Stimulated activated CD8-positive, alpha-beta memory T cell treated with anti-CD3 and anti-CD28 coated beads, Interleukin-7, amount 100 ng/mL, for 24 hours (primary cell): Measurements from ENCODE around the gene PCDHGA12.

Experiments used
- DNase-seq: peaks from one replicate; pipeline ENCODE4 v3.0.0-alpha.2; 2020; ENCODE audit warnings: low read depth

The PCDHGA12 gene

GRCh38 chr5:141439411-141440141, 9.3 kb downstream of the PCDHGA12 start:
- DNase-seq: no peak

GRCh38 chr5:141440341-141440740, 10.0 kb downstream of the PCDHGA12 start:
- no peak for DNase-seq

DNA sequence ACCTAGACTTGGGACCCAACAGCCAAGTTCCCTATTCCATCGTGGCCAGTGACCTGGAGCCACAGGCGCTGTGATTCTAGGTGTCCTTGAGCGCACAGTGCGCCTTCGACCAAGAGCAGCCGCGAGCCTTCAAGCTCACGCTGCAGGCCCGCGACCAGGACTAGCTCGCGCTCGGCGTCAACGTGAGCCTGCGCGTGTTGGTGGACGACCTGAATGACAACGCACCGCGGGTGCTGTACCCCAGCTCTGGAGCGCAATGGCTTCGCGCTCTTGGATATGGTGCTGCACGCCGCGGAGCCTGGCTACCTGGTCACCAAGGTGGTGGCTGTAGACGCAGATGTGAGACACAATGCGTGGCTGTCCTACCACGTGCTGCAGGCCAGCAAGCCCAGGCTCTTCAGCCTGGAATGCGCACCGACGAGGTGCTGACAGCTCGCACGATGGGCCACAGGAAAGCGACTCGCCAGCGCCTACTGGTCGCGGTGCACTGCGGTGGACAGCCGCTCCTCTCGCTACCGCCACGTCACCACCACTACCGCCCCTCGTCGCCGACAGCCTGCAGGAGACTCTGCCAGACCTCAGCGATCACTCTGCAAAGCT, 11.4 kb downstream of the PCDHGA12 start:
- no peak for DNase-seq

GRCh38 chr5:141465351-141465750, 35.0 kb downstream of the PCDHGA12 start:
- no peak for DNase-seq

DNA sequence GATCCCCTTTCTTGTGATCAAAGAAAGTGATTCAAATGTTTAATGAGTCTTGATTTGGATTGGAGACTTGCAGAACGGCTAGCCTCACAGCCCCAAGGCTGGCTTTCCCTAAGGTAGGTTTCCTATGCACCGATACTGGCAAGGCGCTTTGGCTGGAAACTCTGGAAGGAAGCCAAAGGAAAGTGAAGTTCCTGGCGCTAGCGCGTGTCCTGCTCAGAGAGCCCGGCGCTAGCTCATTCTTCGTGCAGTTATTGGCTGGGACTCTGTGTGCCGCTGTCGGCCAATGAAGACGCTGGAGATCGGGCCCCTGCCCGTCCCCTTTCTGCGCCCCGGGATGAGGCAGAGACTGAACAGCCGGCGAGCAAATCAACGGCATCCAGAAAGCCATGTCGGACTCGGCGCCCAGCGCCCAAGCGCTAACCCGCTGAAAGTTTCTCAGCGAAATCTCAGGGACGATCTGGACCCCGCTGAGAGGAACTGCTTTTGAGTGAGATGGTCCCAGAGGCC, 45.4 kb downstream of the PCDHGA12 start, which contains the start of gene PCDHGC3:
Gene PCDHGC3 (plus strand): TSS at position 342 of the 507 bp plus-strand sequence. CDS start 151 bp downstream, at position 493.
- no peak for DNase-seq

DNA sequence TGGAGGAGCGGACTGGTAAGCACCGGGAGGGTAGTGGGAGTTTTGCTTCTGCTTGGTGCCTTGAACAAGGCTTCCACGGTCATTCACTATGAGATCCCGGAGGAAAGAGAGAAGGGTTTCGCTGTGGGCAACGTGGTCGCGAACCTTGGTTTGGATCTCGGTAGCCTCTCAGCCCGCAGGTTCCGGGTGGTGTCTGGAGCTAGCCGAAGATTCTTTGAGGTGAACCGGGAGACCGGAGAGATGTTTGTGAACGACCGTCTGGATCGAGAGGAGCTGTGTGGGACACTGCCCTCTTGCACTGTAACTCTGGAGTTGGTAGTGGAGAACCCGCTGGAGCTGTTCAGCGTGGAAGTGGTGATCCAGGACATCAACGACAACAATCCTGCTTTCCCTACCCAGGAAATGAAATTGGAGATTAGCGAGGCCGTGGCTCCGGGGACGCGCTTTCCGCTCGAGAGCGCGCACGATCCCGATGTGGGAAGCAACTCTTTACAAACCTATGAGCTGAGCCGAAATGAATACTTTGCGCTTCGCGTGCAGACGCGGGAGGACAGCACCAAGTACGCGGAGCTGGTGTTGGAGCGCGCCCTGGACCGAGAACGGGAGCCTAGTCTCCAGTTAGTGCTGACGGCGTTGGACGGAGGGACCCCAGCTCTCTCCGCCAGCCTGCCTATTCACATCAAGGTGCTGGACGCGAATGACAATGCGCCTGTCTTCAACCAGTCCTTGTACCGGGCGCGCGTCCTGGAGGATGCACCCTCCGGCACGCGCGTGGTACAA, 46.0 kb downstream of the PCDHGA12 start:
- DNase-seq: no peak

DNA sequence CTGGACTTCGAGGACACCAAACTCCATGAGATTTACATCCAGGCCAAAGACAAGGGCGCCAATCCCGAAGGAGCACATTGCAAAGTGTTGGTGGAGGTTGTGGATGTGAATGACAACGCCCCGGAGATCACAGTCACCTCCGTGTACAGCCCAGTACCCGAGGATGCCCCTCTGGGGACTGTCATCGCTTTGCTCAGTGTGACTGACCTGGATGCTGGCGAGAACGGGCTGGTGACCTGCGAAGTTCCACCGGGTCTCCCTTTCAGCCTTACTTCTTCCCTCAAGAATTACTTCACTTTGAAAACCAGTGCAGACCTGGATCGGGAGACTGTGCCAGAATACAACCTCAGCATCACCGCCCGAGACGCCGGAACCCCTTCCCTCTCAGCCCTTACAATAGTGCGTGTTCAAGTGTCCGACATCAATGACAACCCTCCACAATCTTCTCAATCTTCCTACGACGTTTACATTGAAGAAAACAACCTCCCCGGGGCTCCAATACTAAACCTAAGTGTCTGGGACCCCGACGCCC, 46.8 kb downstream of the PCDHGA12 start:
- no peak for DNase-seq

DNA sequence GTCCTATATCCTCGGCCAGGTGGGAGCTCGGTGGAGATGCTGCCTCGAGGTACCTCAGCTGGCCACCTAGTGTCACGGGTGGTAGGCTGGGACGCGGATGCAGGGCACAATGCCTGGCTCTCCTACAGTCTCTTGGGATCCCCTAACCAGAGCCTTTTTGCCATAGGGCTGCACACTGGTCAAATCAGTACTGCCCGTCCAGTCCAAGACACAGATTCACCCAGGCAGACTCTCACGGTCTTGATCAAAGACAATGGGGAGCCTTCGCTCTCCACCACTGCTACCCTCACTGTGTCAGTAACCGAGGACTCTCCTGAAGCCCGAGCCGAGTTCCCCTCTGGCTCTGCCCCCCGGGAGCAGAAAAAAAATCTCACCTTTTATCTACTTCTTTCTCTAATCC, 47.5 kb downstream of the PCDHGA12 start:
- DNase-seq: no peak

- DNase-seq: no peak
These were observed 48.1 kb downstream of the PCDHGA12 start for GRCh38 chr5:141478321-141478945.

DNA sequence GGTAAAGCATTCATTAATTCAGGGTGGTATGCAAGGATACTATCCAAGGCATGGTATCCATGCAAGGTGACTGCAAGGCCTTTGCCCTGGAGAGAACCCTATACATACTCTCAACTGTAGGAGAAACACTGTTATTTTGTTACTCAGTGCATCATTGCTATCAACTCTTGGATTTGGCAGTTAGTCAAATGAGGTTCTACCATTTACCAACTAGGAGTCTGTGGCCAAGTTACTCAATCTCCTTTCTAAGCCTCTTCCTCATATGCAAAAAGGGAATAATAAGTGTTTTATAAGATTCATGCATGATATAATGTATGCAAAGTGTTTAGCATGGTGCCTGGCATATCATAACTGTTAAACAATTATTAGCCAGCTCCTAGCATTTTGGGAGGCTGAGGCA, 49.5 kb downstream of the PCDHGA12 start:
- DNase-seq: no peak
